SU-DHL-6 (cell line): ENCODE measurements around the gene ARG2.

Experiments
- CTCF ChIP-seq: fragments of 200-600 bp; sonication (generic); IDR thresholded peaks from one replicate; pipeline ENCODE4 v1.5.1; 2017; ENCODE audit warnings: antibody characterized with exemption, mild to moderate bottlenecking, low read length, moderate library complexity; ENCODE audit not compliant: insufficient read depth, poor library complexity, severe bottlenecking
- EZH2phosphoT487 ChIP-seq: fragments of 200-600 bp; sonication (generic), shearing (Covaris generic); conservative IDR thresholded peaks from 2 replicates; pipeline ENCODE4 v1.6.1; 2018; ENCODE audit warnings: mild to moderate bottlenecking, antibody characterized with exemption, low read length, moderate library complexity, mixed read lengths

GRCh38 chr14:67638642-67639041 is 18.9 kb downstream of the ARG2 start:
- TF ChIP-seq CTCF: no peak
- no peak for TF ChIP-seq EZH2phosphoT487
